GM12873 (cell line): ENCODE data around the gene UFSP1.

Experiments
- CTCF ChIP-seq: IDR thresholded peaks from 2 replicates; pipeline ENCODE4 v1.5.1; 2012; ENCODE audit warnings: low read depth, mild to moderate bottlenecking, moderate library complexity, low read length, control low read depth; ENCODE audit not compliant: insufficient read depth; ENCODE audit errors: missing control alignments

Gene UFSP1

GRCh38 chr7:100867040-100867775 lies 22.3 kb downstream of the UFSP1 start, which contains the start of gene TRIP6:
Gene TRIP6, plus strand, starts transcription at chr7:100867387. Its CDS starts 111 bp downstream, at chr7:100867498.
- no peak for TF ChIP-seq CTCF

- no peak for TF ChIP-seq CTCF
Measured at GRCh38 chr7:100866729-100867039, 22.8 kb downstream of the UFSP1 start.

- no peak for TF ChIP-seq CTCF
Measured at GRCh38 chr7:100865938-100866728, 23.4 kb downstream of the UFSP1 start.

GRCh38 chr7:100865372-100865911 lies 24.1 kb downstream of the UFSP1 start:
- TF ChIP-seq CTCF: peak; percentile 19

GRCh38 chr7:100864263-100864845 lies 25.2 kb downstream of the UFSP1 start:
- no peak for TF ChIP-seq CTCF

- TF ChIP-seq CTCF: no peak
Measured at GRCh38 chr7:100863406-100863950, 26.0 kb downstream of the UFSP1 start.

GRCh38 chr7:100861616-100861985 lies 27.9 kb downstream of the UFSP1 start:
- TF ChIP-seq CTCF: no peak
